ENCODE results near the gene RNPEPL1.
A peak's percentile ranks its signal among the peaks of the same experiment; 100 is the strongest.

RNPEPL1 gene

DNA sequence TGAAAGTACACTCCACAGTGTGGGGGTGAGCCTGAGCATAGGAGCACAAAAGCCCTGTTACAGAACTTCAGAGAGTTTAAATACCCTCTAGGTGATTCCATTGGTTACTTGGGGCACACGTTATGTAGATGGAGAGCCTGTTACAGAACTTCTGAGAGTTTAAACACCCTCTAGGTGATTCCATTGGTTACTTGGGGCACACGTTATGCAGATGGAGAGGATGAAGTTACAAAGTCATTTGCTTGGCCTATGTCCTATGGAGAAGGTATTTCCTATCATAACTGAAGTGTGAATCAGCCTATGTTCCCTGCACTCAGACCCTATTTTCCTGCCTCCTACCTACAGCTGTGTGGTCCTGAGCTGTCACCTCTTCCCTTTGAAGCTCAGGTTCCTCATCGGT is 14.5 kb downstream of the RNPEPL1 start:
- Histone ChIP-seq H3K27me3 (replicated peaks; ENCODE audit: control insufficient read depth, insufficient read depth, low read length) (no peaks in the 10 kb centered on the region), H3K36me3 (ENCODE audit: control insufficient read depth, insufficient read depth, low read length) (peaks cover 11% of the 10 kb centered on the region), H3K4me3 (replicated peaks; ENCODE audit: low read depth, low read length) (no peak overlapping the region)
- DNase-seq (ENCODE audit: extremely low read depth, insufficient read length): no peak
- TF ChIP-seq, protein P1, sequence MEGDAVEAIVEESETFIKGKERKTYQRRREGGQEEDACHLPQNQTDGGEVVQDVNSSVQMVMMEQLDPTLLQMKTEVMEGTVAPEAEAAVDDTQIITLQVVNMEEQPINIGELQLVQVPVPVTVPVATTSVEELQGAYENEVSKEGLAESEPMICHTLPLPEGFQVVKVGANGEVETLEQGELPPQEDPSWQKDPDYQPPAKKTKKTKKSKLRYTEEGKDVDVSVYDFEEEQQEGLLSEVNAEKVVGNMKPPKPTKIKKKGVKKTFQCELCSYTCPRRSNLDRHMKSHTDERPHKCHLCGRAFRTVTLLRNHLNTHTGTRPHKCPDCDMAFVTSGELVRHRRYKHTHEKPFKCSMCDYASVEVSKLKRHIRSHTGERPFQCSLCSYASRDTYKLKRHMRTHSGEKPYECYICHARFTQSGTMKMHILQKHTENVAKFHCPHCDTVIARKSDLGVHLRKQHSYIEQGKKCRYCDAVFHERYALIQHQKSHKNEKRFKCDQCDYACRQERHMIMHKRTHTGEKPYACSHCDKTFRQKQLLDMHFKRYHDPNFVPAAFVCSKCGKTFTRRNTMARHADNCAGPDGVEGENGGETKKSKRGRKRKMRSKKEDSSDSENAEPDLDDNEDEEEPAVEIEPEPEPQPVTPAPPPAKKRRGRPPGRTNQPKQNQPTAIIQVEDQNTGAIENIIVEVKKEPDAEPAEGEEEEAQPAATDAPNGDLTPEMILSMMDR (IDR thresholded peaks at IDR 0.05; ENCODE audit: insufficient read depth, low read length, poor library complexity, severe bottlenecking): no peak

GRCh38 chr2:240583774-240584173 is 15.5 kb downstream of the RNPEPL1 start:
- H3K4me3 ChIP-seq (replicated peaks; ENCODE audit: low read depth, low read length): no peak overlapping the region
- TF ChIP-seq, protein P1 (IDR thresholded peaks at IDR 0.05; ENCODE audit: insufficient read depth, low read length, poor library complexity, severe bottlenecking): no peak
- DNase-seq (ENCODE audit: extremely low read depth, insufficient read length): no peak
- H3K36me3 ChIP-seq (ENCODE audit: control insufficient read depth, insufficient read depth, low read length): peaks cover 3% of the 10 kb centered on the region
- no peaks in the 10 kb centered on the region for H3K27me3 ChIP-seq (replicated peaks; ENCODE audit: control insufficient read depth, insufficient read depth, low read length)

- no peaks in the 10 kb centered on the region for H3K27me3 ChIP-seq (replicated peaks; ENCODE audit: control insufficient read depth, insufficient read depth, low read length)
- DNase-seq (ENCODE audit: extremely low read depth, insufficient read length): peak; percentile 82
- TF ChIP-seq, protein P1 (IDR thresholded peaks at IDR 0.05; ENCODE audit: insufficient read depth, low read length, poor library complexity, severe bottlenecking): no peak
- peak overlapping the region; percentile 79 for H3K4me3 ChIP-seq (replicated peaks; ENCODE audit: low read depth, low read length)
- peaks cover 5% of the 10 kb centered on the region for H3K36me3 ChIP-seq (ENCODE audit: control insufficient read depth, insufficient read depth, low read length)
Observed at GRCh38 chr2:240584486-240585031, 16.3 kb downstream of the RNPEPL1 start.

DNA sequence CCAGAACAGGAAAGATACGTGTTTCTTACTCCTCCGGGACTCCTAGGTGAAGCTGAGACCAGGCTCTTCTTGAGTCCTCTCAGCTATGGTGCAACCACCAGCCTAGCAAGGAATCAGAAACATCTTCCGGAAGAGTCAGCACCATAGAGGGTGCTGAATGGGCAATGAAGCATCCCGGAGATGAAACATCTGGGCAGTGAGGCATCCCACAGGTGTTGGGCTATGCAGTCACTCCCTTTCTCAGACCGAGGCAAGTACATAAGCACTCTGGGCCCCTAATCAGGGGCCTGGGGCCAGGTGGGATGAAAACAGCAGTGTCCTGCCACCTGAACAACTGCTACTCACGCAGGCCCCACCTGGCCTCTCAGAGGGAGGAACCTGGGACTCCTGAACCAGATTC is 16.8 kb downstream of the RNPEPL1 start:
- Histone ChIP-seq H3K36me3 (ENCODE audit: control insufficient read depth, insufficient read depth, low read length) (peaks cover 6% of the 10 kb centered on the region), H3K4me3 (replicated peaks; ENCODE audit: low read depth, low read length) (peak overlapping the region; percentile 79), H3K27me3 (replicated peaks; ENCODE audit: control insufficient read depth, insufficient read depth, low read length) (no peaks in the 10 kb centered on the region)
- TF ChIP-seq, protein P1 (IDR thresholded peaks at IDR 0.05; ENCODE audit: insufficient read depth, low read length, poor library complexity, severe bottlenecking): no peak
- no peak for DNase-seq (ENCODE audit: extremely low read depth, insufficient read length)

DNA sequence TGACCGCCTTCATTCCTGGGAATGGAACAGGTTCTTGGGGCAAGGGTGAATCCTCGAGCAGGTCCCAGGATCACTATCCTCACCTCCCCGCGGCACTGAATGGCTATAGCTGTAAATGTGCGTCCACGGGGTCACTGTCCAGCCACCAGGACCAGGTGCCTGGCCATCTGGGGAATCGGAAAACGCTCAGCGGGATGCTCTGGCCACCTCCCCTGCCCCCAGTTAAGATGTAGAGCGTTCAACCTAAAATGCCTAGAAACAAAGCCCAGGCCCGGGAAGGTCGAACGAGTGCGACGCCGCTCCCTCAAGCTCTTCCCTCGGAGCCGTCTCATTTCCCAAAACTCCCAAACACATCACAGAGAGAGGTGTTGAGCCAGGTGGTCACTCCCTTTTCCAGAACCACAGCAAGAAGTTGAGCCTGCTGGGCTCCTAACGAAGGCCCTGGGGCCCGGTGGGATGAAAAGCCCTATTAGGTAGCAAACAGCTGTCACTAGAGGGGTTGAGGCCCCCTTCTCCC is 17.5 kb downstream of the RNPEPL1 start:
- Histone ChIP-seq H3K4me3 (replicated peaks; ENCODE audit: low read depth, low read length) (peak overlapping the region; percentile 79), H3K27me3 (replicated peaks; ENCODE audit: control insufficient read depth, insufficient read depth, low read length) (no peaks in the 10 kb centered on the region), H3K36me3 (ENCODE audit: control insufficient read depth, insufficient read depth, low read length) (peaks cover 9% of the 10 kb centered on the region)
- TF ChIP-seq, protein P1 (IDR thresholded peaks at IDR 0.05; ENCODE audit: insufficient read depth, low read length, poor library complexity, severe bottlenecking): no peak
- peak; percentile 39 for DNase-seq (ENCODE audit: extremely low read depth, insufficient read length)

Data from GM06990 (cell line).